HL-60 (cell line): Measurements from ENCODE around the gene PRKAR2B.

Experiments
- DNase-seq, 2 experiments: peaks; one replicate each; pipeline ENCODE4 v3.0.0-alpha.2; 2010 to 2020; ENCODE audit warnings: low read depth in 1 of 2, low spot score in 1 of 2
- H3K27ac ChIP-seq: fragments of 250-450 bp; sonication (Bioruptor Pico); replicated peaks from 2 replicates; pipeline ENCODE4 v1.5.1; 2020; ENCODE audit warnings: mild to moderate bottlenecking, moderate library complexity
- H3K27me3 ChIP-seq: fragments of 250-450 bp; sonication (Bioruptor Pico); 2 replicates; pipeline ENCODE4 v1.5.1; 2021; ENCODE audit warnings: mild to moderate bottlenecking, moderate library complexity; ENCODE audit not compliant: insufficient read depth, poor library complexity, severe bottlenecking
- H3K4me3 ChIP-seq: replicated peaks from 2 replicates; pipeline ENCODE4 v1.5.1; 2011; ENCODE audit warnings: mild to moderate bottlenecking, control low read depth, low read length; ENCODE audit not compliant: insufficient read depth
- CTCF ChIP-seq: IDR thresholded peaks from one replicate; pipeline ENCODE4 v1.5.1; 2011; ENCODE audit warnings: low read length, control low read depth, inconsistent platforms; ENCODE audit not compliant: insufficient read depth
- GABPA ChIP-seq: IDR thresholded peaks from 2 replicates; pipeline ENCODE4 v1.6.1; 2012; ENCODE audit warnings: low read depth
- POLR2AphosphoS5 ChIP-seq: IDR thresholded peaks from 2 replicates; pipeline ENCODE4 v1.6.1; 2012; ENCODE audit warnings: low read depth
- REST ChIP-seq: IDR thresholded peaks from 2 replicates; pipeline ENCODE4 v1.6.1; 2012; ENCODE audit warnings: low read depth; ENCODE audit not compliant: insufficient replicate concordance
- SPI1 ChIP-seq: IDR thresholded peaks from 2 replicates; pipeline ENCODE4 v1.6.1; 2012; ENCODE audit warnings: low read depth, mild to moderate bottlenecking, borderline replicate concordance

The PRKAR2B gene

DNA sequence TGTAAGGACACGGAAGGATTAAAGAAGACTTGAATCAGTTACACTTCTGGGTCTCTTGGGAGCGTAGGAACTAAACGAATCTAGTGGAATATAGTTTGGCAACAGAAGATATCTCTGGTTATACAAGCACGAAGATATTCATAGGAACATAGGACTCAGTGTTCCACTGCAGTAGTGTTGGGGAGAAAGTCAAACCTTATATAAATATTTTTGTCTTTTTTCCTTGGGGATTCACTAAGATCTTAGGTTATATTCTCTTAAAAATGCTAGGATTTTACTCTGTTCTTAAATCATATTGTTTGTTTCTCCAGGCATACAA lies 21.4 kb downstream of the PRKAR2B start:
- no peaks in the 10 kb centered on the region for H3K27me3 ChIP-seq
- TF ChIP-seq REST (no peak), GABPA (no peak), POLR2AphosphoS5 (no peak), SPI1 (no peak)

GRCh38 chr7:107068156-107068555 lies 23.7 kb downstream of the PRKAR2B start:
- Histone ChIP-seq H3K4me3 (no peak overlapping the region), H3K27me3 (no peaks in the 10 kb centered on the region), H3K27ac (no peak overlapping the region)
- TF ChIP-seq POLR2AphosphoS5 (no peak), GABPA (no peak), SPI1 (no peak), CTCF (no peak), REST (no peak)
- no peak for DNase-seq

More for the DNA sequence above, 21.4 kb downstream of the PRKAR2B start:
- DNase-seq: no peak
- Histone ChIP-seq H3K4me3 (no peak overlapping the region), H3K27ac (no peak overlapping the region)

DNA sequence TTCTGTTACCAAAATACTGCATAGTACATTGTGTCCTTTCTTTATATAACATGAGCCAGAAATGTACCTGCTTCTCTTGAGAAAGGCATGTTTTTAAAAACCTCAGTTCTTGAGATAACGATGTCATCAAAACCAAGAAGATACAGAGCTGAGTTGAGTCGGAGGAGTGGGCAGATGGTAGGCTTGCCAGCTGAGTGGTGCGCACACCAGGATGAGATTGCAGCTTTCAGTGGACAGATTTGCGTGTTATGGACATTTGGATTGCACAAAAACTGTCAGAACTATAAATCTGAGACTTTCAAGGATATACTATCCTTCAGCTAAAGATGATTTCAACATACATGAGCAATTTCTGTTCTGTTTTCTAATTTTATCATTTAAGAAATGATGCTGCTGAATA lies 25.0 kb downstream of the PRKAR2B start:
- Histone ChIP-seq H3K27ac (no peak overlapping the region), H3K4me3 (no peak overlapping the region), H3K27me3 (no peaks in the 10 kb centered on the region)
- TF ChIP-seq CTCF: no peak
- DNase-seq: no peak

DNA sequence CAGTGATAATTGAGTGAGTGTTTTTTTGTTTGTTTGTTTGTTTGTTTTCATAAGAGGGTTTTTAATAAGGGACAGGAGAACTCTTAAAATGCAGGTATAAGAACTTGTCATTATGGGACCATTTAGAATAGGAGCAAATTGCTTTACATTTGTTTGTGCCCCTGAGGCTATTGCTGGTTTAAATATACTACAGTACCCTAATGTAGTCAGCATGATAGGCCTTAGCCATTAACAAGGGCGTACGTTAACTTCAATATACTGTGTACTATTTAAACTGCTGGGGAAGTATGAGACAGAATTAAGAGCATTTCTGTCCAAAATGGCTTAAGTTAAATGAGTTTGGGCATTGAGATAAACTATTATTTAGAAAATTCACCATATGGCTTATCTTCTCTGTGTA lies 26.2 kb downstream of the PRKAR2B start:
- no peak overlapping the region for H3K4me3 ChIP-seq
- no peak for DNase-seq
- TF ChIP-seq CTCF (no peak), REST (no peak), POLR2AphosphoS5 (no peak), GABPA (no peak), SPI1 (no peak)
- H3K27ac ChIP-seq: no peak overlapping the region
- H3K27me3 ChIP-seq: no peaks in the 10 kb centered on the region
